A549 (cell line): Measurements from ENCODE around the gene UACA. TPM values are rescaled to one million over a fixed set of nuclear protein-coding genes. Genes with fewer than 3 reads are reported as not detected.
A peak's percentile ranks its signal among the peaks of the same experiment; 100 is the strongest.
"Not testable (repeated sequence)": the region's sequence is repeated elsewhere in the genome, so short reads cannot be mapped to it uniquely, and the experiment has no call there.

ENCODE experiments used
- ATAC-seq, 2 experiments: fragments of 200-7000 bp in 1 of 2; fragments of >200 bp in 1 of 2; cut with Nextera tagmentation in 1 of 2; cut with Tn5 transposase in 1 of 2; 3 replicates each; pipeline versions ENCODE4 v1.8.0 to v1.9.1; 2018 to 2020; ENCODE audit warnings: mild to moderate bottlenecking in 1 of 2, moderate library complexity in 1 of 2
- CTCF ChIA-PET: fragments of 300-600 bp; sonication (Branson Sonifier 250); formaldehyde crosslinking; extraction: SDS; loops from one replicate; lab custom pipeline; 2021; ENCODE audit warnings: antibody characterized with exemption, inconsistent platforms; lab: Yijun Ruan, JAX
- POLR2A ChIA-PET: fragments of 350-600 bp; formaldehyde crosslinking; extraction: SDS; loops from one replicate; lab custom pipeline; 2021; ENCODE audit warnings: antibody characterized with exemption, inconsistent platforms; lab: Yijun Ruan, JAX
- DNase-seq, 2 experiments: peaks; one replicate each; pipeline versions ENCODE4 v3.0.0 to v3.0.0-alpha.2; 2011 to 2016; ENCODE audit warnings: low read depth in 1 of 2, low spot score in 1 of 2
- FAIRE-seq: peaks from 2 replicates; lab custom pipeline; 2011; peaks lifted over from hg19 to GRCh38; lab: Jason Lieb, UNC
- H3K27ac ChIP-seq, 2 experiments: fragments of >200 bp; sonication (Bioruptor Twin); formaldehyde crosslinking; 3 replicates each; pipeline ENCODE4 v1.5.1; 2016 to 2017
- H3K4me1 ChIP-seq: fragments of >200 bp; sonication (Bioruptor Twin); formaldehyde crosslinking; 3 replicates; pipeline ENCODE4 v1.6.1; 2016
- H3K4me2 ChIP-seq: fragments of >200 bp; sonication (Bioruptor Twin); formaldehyde crosslinking; 3 replicates; pipeline ENCODE4 v1.6.1; 2016
- H3K4me3 ChIP-seq: fragments of >200 bp; sonication (Bioruptor Twin); formaldehyde crosslinking; 3 replicates; pipeline ENCODE4 v1.5.1; 2016
- H3K9me3 ChIP-seq: fragments of >200 bp; sonication (Bioruptor Twin); formaldehyde crosslinking; 3 replicates; pipeline ENCODE4 v1.6.1; 2016
- CBX2 ChIP-seq: fragments of 200-600 bp; sonication (generic); IDR thresholded peaks from 2 replicates; pipeline ENCODE4 v1.6.1; 2016; ENCODE audit warnings: low read depth, mild to moderate bottlenecking, borderline replicate concordance
- CHD2 ChIP-seq: fragments of 150-350 bp; IDR thresholded peaks from 2 replicates; pipeline ENCODE4 v1.6.1; 2014; ENCODE audit warnings: low read length; ENCODE audit not compliant: partially characterized antibody
- CHD4 ChIP-seq: fragments of 200-600 bp; sonication (generic); IDR thresholded peaks from 2 replicates; pipeline ENCODE4 v1.6.1; 2016; ENCODE audit warnings: antibody characterized with exemption, mild to moderate bottlenecking, borderline replicate concordance
- EHF ChIP-seq: fragments of 250-450 bp; sonication (Bioruptor Pico); IDR thresholded peaks from 2 replicates; pipeline ENCODE4 v1.5.0; 2020; ENCODE audit warnings: mild to moderate bottlenecking
- EHMT2 ChIP-seq: fragments of 200-600 bp; sonication (generic); IDR thresholded peaks from 2 replicates; pipeline ENCODE4 v1.6.1; 2016; ENCODE audit warnings: antibody characterized with exemption, low read depth, mild to moderate bottlenecking, moderate library complexity
- FOSL2 ChIP-seq, 2 experiments: fragments of 450-650 bp in 1 of 2; fragments of >200 bp in 1 of 2; sonication (Bioruptor Twin) in 1 of 2; formaldehyde crosslinking; IDR thresholded peaks; 2 replicates each; pipeline versions ENCODE4 v1.5.0 to v1.6.1; 2016 to 2020; ENCODE audit warnings: mild to moderate bottlenecking in 1 of 2, moderate library complexity in 1 of 2
- HOXB5 ChIP-seq: fragments of 250-450 bp; sonication (Bioruptor Pico); IDR thresholded peaks from 2 replicates; pipeline ENCODE4 v1.5.0; 2020; ENCODE audit warnings: mild to moderate bottlenecking, moderate library complexity
- JUN ChIP-seq, 2 experiments: fragments of >200 bp; sonication (Bioruptor Twin); formaldehyde crosslinking; IDR thresholded peaks; 2 replicates in 1 of 2; 3 replicates in 1 of 2; pipeline ENCODE4 v1.6.1; 2016 to 2017
- MYC ChIP-seq: IDR thresholded peaks from 2 replicates; pipeline ENCODE4 v1.6.1; 2012; ENCODE audit warnings: mild to moderate bottlenecking, inconsistent platforms, low read length, improper control_type of control experiment, borderline replicate concordance
- PHF8 ChIP-seq: fragments of 200-600 bp; sonication (generic); IDR thresholded peaks from 2 replicates; pipeline ENCODE4 v1.6.1; 2016; ENCODE audit warnings: low read depth, mild to moderate bottlenecking, antibody characterized with exemption, moderate library complexity, borderline replicate concordance
- RNF2 ChIP-seq: fragments of 200-600 bp; sonication (generic); IDR thresholded peaks from 2 replicates; pipeline ENCODE4 v1.6.1; 2016; ENCODE audit warnings: low read depth, mild to moderate bottlenecking, antibody characterized with exemption, moderate library complexity, borderline replicate concordance
- TFCP2L1 ChIP-seq: fragments of 250-450 bp; sonication (Bioruptor Pico); IDR thresholded peaks from 2 replicates; pipeline ENCODE4 v1.5.0; 2021; ENCODE audit warnings: mild to moderate bottlenecking
- TP53 ChIP-seq: fragments of 250-450 bp; sonication (Bioruptor Pico); IDR thresholded peaks from 2 replicates; pipeline ENCODE4 v1.5.0; 2021; ENCODE audit warnings: mild to moderate bottlenecking, moderate library complexity
- ZFP36 ChIP-seq: fragments of 450-650 bp; IDR thresholded peaks from 2 replicates; pipeline ENCODE4 v1.6.1; 2014; ENCODE audit warnings: borderline replicate concordance; ENCODE audit not compliant: partially characterized antibody
- WGBS: methylation state at CpG from one replicate; pipeline ENCODE4 v1.1.6; 2017; ENCODE audit errors: missing lambda C conversion rate; 5-methylcytosine and 5-hydroxymethylcytosine counted together
- polyA plus RNA-seq, 4 experiments: library from polyadenylated mRNA; depleted of rRNA in 3 of 4; stranded (reverse); fragments of >200 nt; fragmentation: RNase III in 1 of 4; extraction: RNeasy Plus Mini Kit Qiagen cat#74134 plus additional on column Dnase treatment in 1 of 4; gene quantifications; 2 replicates in 3 of 4; 3 replicates in 1 of 4; pipeline ENCODE4 v1.2.3, GENCODE V29; 2011 to 2017
- TF ChIP-seq, protein P1 (sequence below): fragments of >200 bp; sonication (Bioruptor Twin); formaldehyde crosslinking; IDR thresholded peaks from 3 replicates; pipeline ENCODE4 v1.5.1; 2016
- TF ChIP-seq, protein P2 (sequence below): IDR thresholded peaks from 2 replicates; pipeline ENCODE4 v1.6.1; 2012
- TF ChIP-seq, protein P3 (sequence below): fragments of 150-350 bp; IDR thresholded peaks from 2 replicates; pipeline ENCODE4 v1.6.1; 2014; ENCODE audit warnings: low read depth, mild to moderate bottlenecking, low read length
- TF ChIP-seq, protein P4 (sequence below): fragments of >200 bp; sonication (Bioruptor Twin); formaldehyde crosslinking; IDR thresholded peaks from 2 replicates; pipeline ENCODE4 v1.6.1; 2016

UACA gene
- polyA plus RNA-seq, 2 of the 4 experiments (the other 2 are of a cell fraction), result 31.9 to 80.4 TPM

DNA sequence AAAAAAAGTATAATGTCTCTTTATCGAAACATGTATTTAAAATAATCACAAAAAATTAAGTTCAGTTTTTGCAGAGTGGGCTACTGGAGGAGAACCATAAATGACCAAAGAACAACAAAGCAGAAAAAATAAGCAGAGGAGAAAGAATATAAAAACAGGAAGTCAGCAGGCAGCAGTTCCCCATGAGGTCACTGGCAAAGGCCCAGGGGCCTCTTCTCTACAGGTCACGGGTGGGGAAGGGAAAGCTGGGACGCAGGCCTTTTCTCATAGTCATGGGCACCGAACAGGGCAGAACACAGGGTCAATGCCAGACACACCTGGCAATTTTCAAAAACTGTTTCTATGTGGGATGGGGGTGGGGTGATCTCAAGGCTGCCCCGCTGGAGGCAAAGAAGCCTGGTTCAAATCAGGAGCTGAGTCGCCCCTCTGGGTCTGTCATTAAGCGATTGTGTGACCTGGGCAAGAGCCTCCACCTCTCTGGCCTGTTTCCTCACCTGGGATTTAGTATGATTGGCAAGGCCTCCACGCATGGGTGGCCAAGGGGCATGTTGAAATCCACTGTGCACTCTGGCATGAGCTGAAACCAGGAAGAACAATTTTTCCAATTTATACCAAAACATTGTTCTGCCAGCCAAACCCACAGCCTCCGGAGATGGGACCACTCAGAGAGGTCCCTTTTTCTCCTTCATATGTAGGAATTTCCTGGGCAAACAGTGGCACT, 43.8 kb upstream of the UACA start:
- peak overlapping the region in 1 of 2 experiments; percentile 41; a peak in 3 of 6 replicates for H3K27ac ChIP-seq
- WGBS, result 91% methylated on average over 9 of the region's 9 CpGs
- TF ChIP-seq JUN (IDR thresholded peaks at IDR 0.05) (no peak), TFCP2L1 (CRISPR knock-in tag) (no peak), CHD2 (no peak), EHF (CRISPR knock-in tag) (no peak), CHD4 (no peak), TP53 (CRISPR knock-in tag) (no peak), HOXB5 (CRISPR knock-in tag) (no peak), RNF2 (no peak), EHMT2 (no peak), ZFP36 (no peak)
- TF ChIP-seq, protein P1, sequence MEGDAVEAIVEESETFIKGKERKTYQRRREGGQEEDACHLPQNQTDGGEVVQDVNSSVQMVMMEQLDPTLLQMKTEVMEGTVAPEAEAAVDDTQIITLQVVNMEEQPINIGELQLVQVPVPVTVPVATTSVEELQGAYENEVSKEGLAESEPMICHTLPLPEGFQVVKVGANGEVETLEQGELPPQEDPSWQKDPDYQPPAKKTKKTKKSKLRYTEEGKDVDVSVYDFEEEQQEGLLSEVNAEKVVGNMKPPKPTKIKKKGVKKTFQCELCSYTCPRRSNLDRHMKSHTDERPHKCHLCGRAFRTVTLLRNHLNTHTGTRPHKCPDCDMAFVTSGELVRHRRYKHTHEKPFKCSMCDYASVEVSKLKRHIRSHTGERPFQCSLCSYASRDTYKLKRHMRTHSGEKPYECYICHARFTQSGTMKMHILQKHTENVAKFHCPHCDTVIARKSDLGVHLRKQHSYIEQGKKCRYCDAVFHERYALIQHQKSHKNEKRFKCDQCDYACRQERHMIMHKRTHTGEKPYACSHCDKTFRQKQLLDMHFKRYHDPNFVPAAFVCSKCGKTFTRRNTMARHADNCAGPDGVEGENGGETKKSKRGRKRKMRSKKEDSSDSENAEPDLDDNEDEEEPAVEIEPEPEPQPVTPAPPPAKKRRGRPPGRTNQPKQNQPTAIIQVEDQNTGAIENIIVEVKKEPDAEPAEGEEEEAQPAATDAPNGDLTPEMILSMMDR, result no peak
- TF ChIP-seq, protein P2, sequence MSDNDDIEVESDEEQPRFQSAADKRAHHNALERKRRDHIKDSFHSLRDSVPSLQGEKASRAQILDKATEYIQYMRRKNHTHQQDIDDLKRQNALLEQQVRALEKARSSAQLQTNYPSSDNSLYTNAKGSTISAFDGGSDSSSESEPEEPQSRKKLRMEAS, result no peak
- ATAC-seq (no peak), FAIRE-seq (no peak), DNase-seq (no peak)
- peaks cover 22% of the 10 kb centered on the region for H3K4me1 ChIP-seq
- ChIA-PET POLR2A (no interaction called here), CTCF (interaction anchor here (0.7 to 3.0 kb wide), 10 partner anchors 10 to 127 kb away, joined by 3 to 11 read pairs (median 3); no protein-coding TSS in a partner anchor)
- no peaks in the 10 kb centered on the region for H3K9me3 ChIP-seq
- H3K4me3 ChIP-seq, result no peak overlapping the region
- H3K4me2 ChIP-seq, result no peak overlapping the region

DNA sequence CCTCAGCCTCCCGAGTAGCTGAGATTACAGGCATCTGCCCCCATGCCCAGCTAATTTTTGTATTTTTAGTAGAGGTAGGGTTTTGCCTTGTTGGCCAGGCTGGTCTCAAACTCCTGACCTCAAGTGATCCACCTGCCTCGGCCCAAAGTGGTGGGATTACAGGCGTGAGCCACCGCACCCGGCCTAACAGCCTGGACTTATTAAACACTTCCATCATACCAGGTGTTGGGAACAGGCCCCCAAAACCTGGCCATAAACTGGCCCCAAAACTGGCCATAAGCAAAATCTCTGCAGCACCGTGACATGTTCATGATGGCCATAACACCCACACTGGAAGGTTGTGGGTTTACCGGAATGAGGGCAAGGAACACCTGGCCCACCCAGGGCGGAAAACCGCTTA, 41.0 kb upstream of the UACA start:
- POLR2A ChIA-PET, H3K27ac ChIP-seq, H3K9me3 ChIP-seq, DNase-seq, H3K4me3 ChIP-seq, ATAC-seq, H3K4me2 ChIP-seq, FAIRE-seq: not testable (repeated sequence)
- CTCF ChIA-PET, result interaction anchor here (1.1 kb wide), 1 partner anchor 11 kb away, joined by 3 read pairs; no protein-coding TSS in a partner anchor
- H3K4me1 ChIP-seq, result peaks cover 27% of the 10 kb centered on the region
- WGBS, result 92% methylated on average over 9 of the region's 9 CpGs

DNA sequence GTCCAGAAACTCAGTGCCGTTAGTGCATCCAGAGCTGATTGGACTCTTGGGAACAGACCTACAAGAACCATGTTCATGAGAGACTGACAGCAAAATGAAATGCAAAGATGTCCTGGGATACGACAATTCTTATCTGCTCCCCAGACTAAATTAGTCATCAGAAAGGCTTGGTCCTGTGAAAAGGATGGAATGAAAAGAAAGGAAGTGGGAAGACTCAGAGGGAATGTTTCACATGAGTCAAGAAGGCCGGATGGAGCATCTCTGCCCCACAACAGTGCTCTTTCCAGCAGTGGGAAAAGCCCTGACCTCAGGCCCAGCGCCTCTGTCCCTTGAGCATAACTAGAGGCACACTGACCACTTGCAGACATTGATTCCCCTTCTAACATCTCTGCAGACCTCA, 39.3 kb upstream of the UACA start:
- FAIRE-seq, result no peak

More for the DNA sequence above, 39.3 kb upstream of the UACA start:
- H3K9me3 ChIP-seq, result no peaks in the 10 kb centered on the region
- CTCF ChIA-PET, result interaction anchor here (1.3 to 15.4 kb wide), 2 partner anchors 9 to 66 kb away, joined by 3 to 274 read pairs; no protein-coding TSS in a partner anchor
- DNase-seq (peak; percentile 41 to 44), ATAC-seq (peak; percentile 39 to 64; a peak in 5 of 6 replicates)
- POLR2A ChIA-PET, result interaction anchor here (0.5 kb wide), 1 partner anchor 10 kb away, joined by 6 read pairs; no protein-coding TSS in a partner anchor
- 48% methylated on average over 4 of the region's 4 CpGs for WGBS
- H3K4me1 ChIP-seq, result peaks cover 27% of the 10 kb centered on the region
- TF ChIP-seq MYC (no peak), CBX2 (no peak), HOXB5 (CRISPR knock-in tag) (no peak), FOSL2 (IDR thresholded peaks at IDR 0.05) (no peak), FOSL2 (CRISPR knock-in tag; IDR thresholded peaks at IDR 0.05) (peak; percentile 45), PHF8 (no peak)
- TF ChIP-seq, protein P3, sequence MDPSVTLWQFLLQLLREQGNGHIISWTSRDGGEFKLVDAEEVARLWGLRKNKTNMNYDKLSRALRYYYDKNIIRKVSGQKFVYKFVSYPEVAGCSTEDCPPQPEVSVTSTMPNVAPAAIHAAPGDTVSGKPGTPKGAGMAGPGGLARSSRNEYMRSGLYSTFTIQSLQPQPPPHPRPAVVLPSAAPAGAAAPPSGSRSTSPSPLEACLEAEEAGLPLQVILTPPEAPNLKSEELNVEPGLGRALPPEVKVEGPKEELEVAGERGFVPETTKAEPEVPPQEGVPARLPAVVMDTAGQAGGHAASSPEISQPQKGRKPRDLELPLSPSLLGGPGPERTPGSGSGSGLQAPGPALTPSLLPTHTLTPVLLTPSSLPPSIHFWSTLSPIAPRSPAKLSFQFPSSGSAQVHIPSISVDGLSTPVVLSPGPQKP, result no peak
- TF ChIP-seq, protein P4, sequence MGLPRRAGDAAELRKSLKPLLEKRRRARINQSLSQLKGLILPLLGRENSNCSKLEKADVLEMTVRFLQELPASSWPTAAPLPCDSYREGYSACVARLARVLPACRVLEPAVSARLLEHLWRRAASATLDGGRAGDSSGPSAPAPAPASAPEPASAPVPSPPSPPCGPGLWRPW, result no peak
- peak overlapping the region; percentile 8 to 34; a peak in 4 of 6 replicates for H3K27ac ChIP-seq
- 0 out of 3 replicates have a peak overlapping the region, but pooled peaks have one; percentile 14 for H3K4me2 ChIP-seq
- no peak overlapping the region for H3K4me3 ChIP-seq
